Germinal center (tissue), 1 donor: ENCODE results near the gene GRPR.
"Not testable (repeated sequence)": the region's sequence is repeated elsewhere in the genome, so short reads cannot be mapped to it uniquely, and the experiment has no call there.

Experiments
- DNase-seq: peaks from one replicate; pipeline ENCODE4 v3.0.0; 2012; ENCODE audit warnings: mixed read lengths, low spot score

The GRPR gene

DNA sequence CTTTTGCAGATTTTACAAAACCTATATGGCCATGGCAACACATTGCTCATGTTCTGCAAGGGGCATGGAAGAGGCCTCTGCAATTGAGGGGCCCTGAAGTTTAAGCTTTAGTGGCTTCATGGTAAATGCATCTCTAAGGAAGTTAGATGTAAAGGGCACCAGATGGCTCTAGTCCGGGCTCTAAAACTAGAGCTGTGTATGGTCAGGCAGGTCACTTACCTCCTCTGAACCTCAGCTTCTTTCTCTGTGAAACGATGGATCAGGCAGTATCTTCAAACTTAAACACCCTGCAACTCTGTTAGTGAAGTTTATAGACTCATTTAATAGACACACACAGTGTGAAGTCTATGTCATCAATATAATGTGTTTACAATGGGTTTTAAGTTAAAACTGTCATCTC is 53.9 kb downstream of the GRPR start:
- DNase-seq, result no peak

DNA sequence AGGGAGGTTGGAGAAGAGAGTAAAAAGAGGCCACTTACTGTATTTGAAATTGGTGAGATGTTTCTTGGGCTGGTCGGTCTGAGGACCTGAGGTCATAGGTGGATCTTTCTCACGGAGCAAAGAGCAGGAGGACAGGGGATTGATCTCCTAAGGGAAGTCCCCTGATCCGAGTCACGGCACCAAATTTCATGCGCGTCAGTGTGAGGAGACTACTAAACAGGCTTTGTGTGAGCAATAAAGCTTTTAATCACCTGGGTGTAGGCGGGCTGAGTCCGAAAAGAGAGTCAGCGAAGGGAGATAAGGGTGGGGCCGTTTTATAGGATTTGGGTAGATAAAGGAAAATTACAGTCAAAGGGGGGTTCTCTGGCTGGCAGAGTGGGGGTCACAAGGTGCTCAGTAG is 60.5 kb downstream of the GRPR start:
- not testable (repeated sequence) for DNase-seq

GRCh38 chrX:16185725-16186136 is 62.4 kb downstream of the GRPR start:
- DNase-seq, result no peak

- no peak for DNase-seq
Measured at GRCh38 chrX:16186380-16187007, 63.1 kb downstream of the GRPR start.

DNA sequence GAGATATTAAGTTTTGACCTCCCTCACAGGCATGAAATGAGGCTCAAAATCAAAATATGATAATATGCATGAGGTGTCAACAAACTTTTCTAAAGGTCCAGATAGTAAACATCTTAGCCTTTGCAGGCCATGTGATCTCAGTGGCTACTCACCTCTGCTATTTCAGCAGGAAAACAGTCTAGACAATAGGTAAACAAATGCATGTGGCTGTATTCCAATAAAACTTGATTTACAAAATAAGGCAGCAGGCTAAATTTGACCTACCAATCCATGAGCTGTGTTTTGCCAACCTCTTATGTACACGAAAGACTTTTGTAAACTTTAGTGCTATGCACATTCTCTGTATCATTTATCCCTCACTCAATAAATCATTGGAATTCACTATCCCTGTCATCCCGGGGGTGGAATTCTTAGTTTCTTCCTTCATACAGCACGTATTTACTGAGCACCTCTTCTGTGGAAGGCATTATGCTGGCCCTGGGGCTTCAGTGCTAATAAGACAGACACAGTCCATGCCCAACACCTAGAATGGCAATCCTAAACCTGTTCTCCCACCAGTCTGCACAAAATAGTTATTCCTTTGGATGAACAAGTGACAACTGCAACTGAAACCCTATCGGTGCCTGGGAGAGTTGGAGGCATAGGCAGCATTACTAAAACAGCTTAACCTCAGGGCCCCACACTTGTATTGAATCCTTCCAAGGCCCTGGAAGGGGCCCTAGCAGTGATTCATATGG is 63.8 kb downstream of the GRPR start:
- DNase-seq, result no peak

- no peak for DNase-seq
Measured at GRCh38 chrX:16188687-16189086, 65.3 kb downstream of the GRPR start.

DNA sequence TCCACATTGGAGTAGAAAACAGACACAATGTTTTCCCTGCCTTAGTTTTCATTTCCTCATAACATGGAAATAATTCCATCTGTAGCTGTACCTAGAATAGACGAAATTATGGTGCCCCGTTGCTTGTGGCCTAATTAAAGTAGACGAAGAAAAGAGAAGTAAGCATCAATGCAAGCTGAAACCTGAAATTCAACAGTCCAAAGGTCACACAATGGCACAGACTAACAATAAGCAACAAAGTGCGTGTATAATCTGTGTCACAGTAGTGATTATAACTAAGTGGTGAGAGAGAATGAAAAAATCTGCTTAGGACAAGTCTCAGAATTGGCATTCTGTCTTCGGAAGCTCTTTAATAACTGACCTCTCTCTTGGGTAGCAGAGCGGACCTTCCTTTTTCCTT is 68.2 kb downstream of the GRPR start:
- no peak for DNase-seq

- no peak for DNase-seq
Measured at GRCh38 chrX:16196829-16197228, 73.5 kb downstream of the GRPR start.

DNA sequence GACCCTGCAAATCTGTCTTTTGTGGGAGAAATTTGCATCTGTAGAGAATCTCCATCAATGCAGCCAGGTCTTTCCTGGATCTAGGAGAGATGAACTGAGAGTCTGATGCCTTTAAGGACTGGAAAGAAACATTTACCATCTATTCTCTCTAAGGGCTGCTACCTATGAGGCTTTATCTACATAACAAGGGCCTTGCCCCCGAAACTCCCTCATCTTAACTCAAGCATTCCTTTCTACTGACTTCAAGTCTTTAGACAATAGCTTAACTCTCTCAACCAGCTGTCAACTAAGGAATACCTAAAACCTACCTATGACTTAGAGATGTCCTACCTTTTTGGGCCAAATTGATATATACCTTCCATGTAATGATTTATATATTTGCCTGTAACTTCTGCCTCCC is 76.0 kb downstream of the GRPR start:
- no peak for DNase-seq

DNA sequence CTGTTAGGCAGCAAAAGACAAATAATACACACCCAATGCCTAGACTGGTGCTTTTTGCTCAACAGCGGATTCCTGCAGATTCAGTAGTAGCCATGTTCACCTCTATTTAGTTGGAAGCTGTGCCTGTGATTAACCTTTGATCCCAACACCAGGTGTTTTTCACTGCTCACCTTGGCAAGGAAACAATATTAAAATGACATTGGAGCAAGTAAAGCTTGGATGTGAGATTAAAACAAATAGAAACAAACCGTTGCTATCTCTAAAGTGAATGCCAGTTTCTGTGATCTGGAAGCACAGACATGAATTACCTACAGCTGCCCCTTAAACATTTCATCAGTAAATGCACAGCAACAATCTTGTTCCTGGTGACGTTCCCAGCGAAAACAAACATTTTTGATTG is 79.6 kb downstream of the GRPR start:
- DNase-seq, result no peak
